ENCODE data around the gene IL13RA2.

DNA sequence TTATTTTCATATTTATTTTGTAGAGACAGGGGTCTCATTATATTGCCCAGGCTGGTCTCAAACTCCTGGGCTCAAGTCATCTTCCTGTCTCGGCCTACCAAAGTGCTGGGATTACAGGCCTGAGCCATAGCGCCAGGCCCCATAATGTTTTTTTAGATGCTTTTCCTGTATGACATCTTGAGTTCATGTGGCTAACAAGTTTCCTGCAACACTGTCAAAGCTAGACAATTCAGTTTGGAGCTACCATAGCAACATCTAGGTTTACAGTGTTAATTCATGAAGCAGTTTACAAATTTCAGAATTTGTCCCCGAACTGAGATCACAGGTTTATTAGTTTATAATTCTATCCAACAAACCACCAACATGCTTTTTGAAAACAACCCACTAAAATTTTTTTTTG is 6.4 kb upstream of the IL13RA2 start:
- TF ChIP-seq, protein P1, sequence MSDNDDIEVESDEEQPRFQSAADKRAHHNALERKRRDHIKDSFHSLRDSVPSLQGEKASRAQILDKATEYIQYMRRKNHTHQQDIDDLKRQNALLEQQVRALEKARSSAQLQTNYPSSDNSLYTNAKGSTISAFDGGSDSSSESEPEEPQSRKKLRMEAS (IDR thresholded peaks at IDR 0.05), result no peak
- TF ChIP-seq CEBPB (IDR thresholded peaks at IDR 0.05; ENCODE audit: low read depth) (no peak), CTCF (IDR thresholded peaks at IDR 0.05 in 2 of 3, conservative IDR thresholded peaks at IDR 0.05 in 1 of 3; ENCODE audit: borderline replicate concordance in 1 of 3, insufficient read depth in 1 of 3, low read depth in 2 of 3, low read length in 2 of 3) (no peak), POLR2A (IDR thresholded peaks at IDR 0.05; ENCODE audit: borderline replicate concordance, extremely low read depth, insufficient read depth, insufficient read length) (no peak), JUND (IDR thresholded peaks at IDR 0.05) (no peak), REST (IDR thresholded peaks at IDR 0.05; ENCODE audit: low read depth) (no peak), SP1 (IDR thresholded peaks at IDR 0.05; ENCODE audit: low read depth) (no peak), YY1 (IDR thresholded peaks at IDR 0.05; ENCODE audit: extremely low read depth, insufficient replicate concordance, low read depth, low read length) (no peak), EZH2 (IDR thresholded peaks at IDR 0.05) (no peak), EGR1 (IDR thresholded peaks at IDR 0.05; ENCODE audit: low read depth) (no peak), EZH2phosphoT487 (IDR thresholded peaks at IDR 0.05; ENCODE audit: borderline replicate concordance) (no peak), ZNF274 (IDR thresholded peaks at IDR 0.05; ENCODE audit: low read depth, low read length) (no peak), SIN3A (IDR thresholded peaks at IDR 0.05; ENCODE audit: low read depth) (no peak)

Data from HCT116 (cell line).